Osteoblast (primary cell): Measurements from ENCODE around the gene SLC27A2. TPM values are rescaled to one million over a fixed set of nuclear protein-coding genes. Genes with fewer than 3 reads are reported as not detected.
A peak's percentile ranks its signal among the peaks of the same experiment; 100 is the strongest.

ENCODE experiments used
- DNase-seq: peaks from one replicate; pipeline ENCODE4 v3.0.0; 2011; ENCODE audit warnings: low spot score, mixed read lengths; ENCODE audit not compliant: insufficient read length; ENCODE audit errors: missing footprints
- H2AFZ ChIP-seq: 2 replicates; pipeline ENCODE4 v1.6.0; 2011; ENCODE audit warnings: mild to moderate bottlenecking, low read length
- H3K27ac ChIP-seq: 2 replicates; pipeline ENCODE4 v1.5.1; 2011; ENCODE audit warnings: mild to moderate bottlenecking, low read depth, low read length, moderate library complexity
- H3K27me3 ChIP-seq: 2 replicates; pipeline ENCODE4 v1.6.0; 2012; ENCODE audit warnings: mild to moderate bottlenecking, control low read depth, inconsistent platforms, low read length, moderate library complexity; ENCODE audit not compliant: insufficient read depth
- H3K36me3 ChIP-seq: 2 replicates; pipeline ENCODE4 v1.5.1; 2011; ENCODE audit warnings: mild to moderate bottlenecking, low read length, control low read depth, moderate library complexity; ENCODE audit not compliant: insufficient read depth
- H3K4me1 ChIP-seq: 2 replicates; pipeline ENCODE4 v1.5.1; 2011; ENCODE audit warnings: mild to moderate bottlenecking, low read length, control low read depth, moderate library complexity; ENCODE audit not compliant: insufficient read depth
- H3K4me2 ChIP-seq: 2 replicates; pipeline ENCODE4 v1.6.0; 2011; ENCODE audit warnings: mild to moderate bottlenecking, low read length; ENCODE audit not compliant: insufficient read depth
- H3K4me3 ChIP-seq: fragments of 200-600 bp; sonication (generic); 3 replicates; pipeline ENCODE4 v1.5.1; 2012; ENCODE audit warnings: mild to moderate bottlenecking, low read length, inconsistent platforms; ENCODE audit not compliant: insufficient read depth
- H3K79me2 ChIP-seq: 2 replicates; pipeline ENCODE4 v1.6.0; 2012; ENCODE audit warnings: mild to moderate bottlenecking, low read length, control low read depth, inconsistent platforms; ENCODE audit not compliant: insufficient read depth
- H3K9me3 ChIP-seq: 2 replicates; pipeline ENCODE4 v1.5.1; 2011; ENCODE audit warnings: low read depth, low read length, control low read depth
- H4K20me1 ChIP-seq: 2 replicates; pipeline ENCODE4 v1.6.0; 2012; ENCODE audit warnings: mild to moderate bottlenecking, low read length, control low read depth; ENCODE audit not compliant: insufficient read depth
- total RNA-seq: library from RNA; depleted of rRNA; stranded (reverse); fragments of >200 nt; gene quantifications from 2 replicates; pipeline ENCODE4 v1.2.3, GENCODE V29; 2012
- TF ChIP-seq, protein P1 (sequence below): IDR thresholded peaks from 2 replicates; pipeline ENCODE4 v1.5.1; 2011; ENCODE audit warnings: mild to moderate bottlenecking, low read depth, low read length, moderate library complexity; ENCODE audit errors: extremely low read depth

The SLC27A2 gene
- total RNA-seq, 1 donor: not detected

DNA sequence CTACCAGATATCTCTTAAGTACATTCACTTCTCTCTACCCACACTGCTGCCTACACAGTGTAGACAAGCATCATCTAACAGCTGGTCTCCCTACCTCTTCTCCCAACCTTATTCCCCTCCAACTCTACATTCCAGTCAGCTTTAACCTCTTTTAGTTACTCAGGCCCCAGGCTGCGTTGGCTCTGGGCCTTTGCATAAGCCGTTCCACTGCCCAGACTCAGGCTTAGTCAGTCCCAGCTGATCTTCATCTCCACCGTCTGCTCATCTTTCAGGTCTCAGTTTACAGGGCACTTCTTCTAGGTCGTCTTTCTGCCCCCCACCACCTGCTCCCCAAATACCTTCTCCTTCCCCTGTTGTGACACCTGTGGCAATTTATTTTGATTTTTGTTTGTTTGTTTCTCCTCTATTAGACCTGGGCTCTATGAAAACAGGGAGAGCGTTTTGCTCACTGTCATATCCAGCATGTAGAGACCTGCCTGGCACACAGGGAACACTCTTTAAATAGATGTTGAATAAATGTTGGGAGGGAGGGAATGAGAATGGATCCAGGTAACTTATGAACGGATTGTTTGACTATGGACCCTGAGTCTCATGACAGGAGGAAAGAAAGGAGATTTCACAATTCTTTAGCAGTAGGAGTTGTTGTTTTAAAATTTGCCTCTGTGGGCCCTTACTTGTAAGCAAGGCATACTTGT lies 11.1 kb downstream of the SLC27A2 start:
- no peaks in the 10 kb centered on the region for H3K79me2 ChIP-seq
- TF ChIP-seq, protein P1, sequence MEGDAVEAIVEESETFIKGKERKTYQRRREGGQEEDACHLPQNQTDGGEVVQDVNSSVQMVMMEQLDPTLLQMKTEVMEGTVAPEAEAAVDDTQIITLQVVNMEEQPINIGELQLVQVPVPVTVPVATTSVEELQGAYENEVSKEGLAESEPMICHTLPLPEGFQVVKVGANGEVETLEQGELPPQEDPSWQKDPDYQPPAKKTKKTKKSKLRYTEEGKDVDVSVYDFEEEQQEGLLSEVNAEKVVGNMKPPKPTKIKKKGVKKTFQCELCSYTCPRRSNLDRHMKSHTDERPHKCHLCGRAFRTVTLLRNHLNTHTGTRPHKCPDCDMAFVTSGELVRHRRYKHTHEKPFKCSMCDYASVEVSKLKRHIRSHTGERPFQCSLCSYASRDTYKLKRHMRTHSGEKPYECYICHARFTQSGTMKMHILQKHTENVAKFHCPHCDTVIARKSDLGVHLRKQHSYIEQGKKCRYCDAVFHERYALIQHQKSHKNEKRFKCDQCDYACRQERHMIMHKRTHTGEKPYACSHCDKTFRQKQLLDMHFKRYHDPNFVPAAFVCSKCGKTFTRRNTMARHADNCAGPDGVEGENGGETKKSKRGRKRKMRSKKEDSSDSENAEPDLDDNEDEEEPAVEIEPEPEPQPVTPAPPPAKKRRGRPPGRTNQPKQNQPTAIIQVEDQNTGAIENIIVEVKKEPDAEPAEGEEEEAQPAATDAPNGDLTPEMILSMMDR: no peak
- no peaks in the 10 kb centered on the region for H3K9me3 ChIP-seq
- H3K4me3 ChIP-seq: no peak overlapping the region
- H3K4me2 ChIP-seq: no peak overlapping the region
- H3K4me1 ChIP-seq: no peaks in the 10 kb centered on the region
- peaks cover 22% of the 10 kb centered on the region for H3K27me3 ChIP-seq
- peak; percentile 31 for DNase-seq
- no peak overlapping the region for H2AFZ ChIP-seq
- no peak overlapping the region for H3K27ac ChIP-seq
- no peaks in the 10 kb centered on the region for H3K36me3 ChIP-seq
- no peaks in the 10 kb centered on the region for H4K20me1 ChIP-seq

DNA sequence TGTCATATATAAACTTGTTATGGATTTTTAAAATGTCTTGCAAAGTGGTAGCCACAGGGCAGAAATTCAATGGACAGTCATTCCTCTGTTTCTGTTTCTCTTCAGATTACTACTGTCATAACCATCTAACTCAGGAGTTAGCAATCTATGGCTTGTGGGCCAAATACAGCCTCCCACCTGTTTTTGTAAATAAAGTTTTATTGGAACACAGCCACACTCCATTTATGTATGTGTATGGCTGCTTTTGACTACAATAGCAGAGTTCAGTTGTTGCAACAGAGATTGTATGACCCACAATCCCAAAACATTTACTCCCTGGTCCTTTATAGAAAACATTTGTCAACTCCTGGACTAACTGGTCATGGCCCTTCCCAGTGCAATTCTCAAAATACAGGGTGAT lies 20.0 kb downstream of the SLC27A2 start:
- H3K4me3 ChIP-seq: no peak overlapping the region

GRCh38 chr15:50206020-50206419 lies 24.0 kb downstream of the SLC27A2 start:
- no peak overlapping the region for H3K4me2 ChIP-seq
- H3K27ac ChIP-seq: no peak overlapping the region
- H3K36me3 ChIP-seq: no peaks in the 10 kb centered on the region
- TF ChIP-seq, protein P1: no peak
- H4K20me1 ChIP-seq: no peaks in the 10 kb centered on the region
- H3K9me3 ChIP-seq: no peaks in the 10 kb centered on the region
- H3K27me3 ChIP-seq: peaks cover 19% of the 10 kb centered on the region
- H3K4me1 ChIP-seq: no peaks in the 10 kb centered on the region
- DNase-seq: no peak
- H2AFZ ChIP-seq: no peak overlapping the region
- H3K4me3 ChIP-seq: no peak overlapping the region
- no peaks in the 10 kb centered on the region for H3K79me2 ChIP-seq

More for the DNA sequence above, 20.0 kb downstream of the SLC27A2 start:
- H3K4me2 ChIP-seq: no peak overlapping the region
- no peaks in the 10 kb centered on the region for H3K4me1 ChIP-seq
- H3K27ac ChIP-seq: no peak overlapping the region
- no peaks in the 10 kb centered on the region for H3K36me3 ChIP-seq
- no peaks in the 10 kb centered on the region for H4K20me1 ChIP-seq
- TF ChIP-seq, protein P1: no peak
- H3K79me2 ChIP-seq: no peaks in the 10 kb centered on the region
- no peak for DNase-seq
- H3K9me3 ChIP-seq: no peaks in the 10 kb centered on the region
- no peak overlapping the region for H2AFZ ChIP-seq
- H3K27me3 ChIP-seq: peaks cover 8% of the 10 kb centered on the region

- TF ChIP-seq, protein P1: no peak
- no peaks in the 10 kb centered on the region for H3K4me1 ChIP-seq
These were observed 27.8 kb downstream of the SLC27A2 start for GRCh38 chr15:50209809-50210208.

More at GRCh38 chr15:50209809-50210208, 27.8 kb downstream of the SLC27A2 start:
- H3K36me3 ChIP-seq: no peaks in the 10 kb centered on the region
- H3K79me2 ChIP-seq: no peaks in the 10 kb centered on the region
- H4K20me1 ChIP-seq: no peaks in the 10 kb centered on the region
- no peaks in the 10 kb centered on the region for H3K9me3 ChIP-seq
- no peak overlapping the region for H2AFZ ChIP-seq
- no peak overlapping the region for H3K27ac ChIP-seq
- peaks cover 26% of the 10 kb centered on the region for H3K27me3 ChIP-seq
- DNase-seq: no peak
- no peak overlapping the region for H3K4me3 ChIP-seq
- H3K4me2 ChIP-seq: no peak overlapping the region
